Upper lobe of right lung (tissue), 1 donor: Measurements from ENCODE around the gene CDH13. TPM values are rescaled to one million over a fixed set of nuclear protein-coding genes. Genes with fewer than 3 reads are reported as not detected.

Experiments used
- ATAC-seq: fragments of 200-7000 bp; cut with Tn5 transposase; one replicate; pipeline ENCODE4 v1.9.1; 2020; ENCODE audit warnings: mild to moderate bottlenecking, moderate library complexity
- DNase-seq: peaks from one replicate; pipeline ENCODE4 v3.0.0-alpha.2; 2020
- H3K27ac ChIP-seq: fragments of 200-600 bp; one replicate; pipeline ENCODE4 v1.8.0; 2022
- H3K27me3 ChIP-seq: fragments of 200-600 bp; one replicate; pipeline ENCODE4 v1.8.0; 2022; ENCODE audit warnings: mild to moderate bottlenecking
- H3K36me3 ChIP-seq: fragments of 200-600 bp; one replicate; pipeline ENCODE4 v1.8.0; 2022
- H3K4me1 ChIP-seq: fragments of 200-600 bp; one replicate; pipeline ENCODE4 v1.8.0; 2022
- H3K4me3 ChIP-seq: fragments of 200-600 bp; one replicate; pipeline ENCODE4 v1.8.0; 2022; ENCODE audit warnings: mild to moderate bottlenecking
- H3K9me3 ChIP-seq: fragments of 200-600 bp; one replicate; pipeline ENCODE4 v1.8.0; 2022
- CTCF ChIP-seq: fragments of 200-600 bp; IDR thresholded peaks from one replicate; pipeline ENCODE4 v1.8.0; 2022; ENCODE audit warnings: antibody characterized with exemption
- intact Hi-C: fragments of 100-400 bp; cut with DNase I; formaldehyde crosslinking; loops from one replicate; pipeline ENCODE4 v1.11.0; 2022
- total RNA-seq: library from RNA; stranded (reverse); fragmentation: NEBNext Ultra II Directional; extraction: Animal tissue kit (Norgen Biotek cat#: 25700); gene quantifications from one replicate; pipeline ENCODE4 v1.2.1, GENCODE V29; 2021
- donor health status: DM: no; HTN: yes; CAD: no; lungs with severe emphysema.

Gene CDH13
- total RNA-seq, 1 donor from 2014 or later, result 27.2 TPM

GRCh38 chr16:83542491-83542890, 915.7 kb downstream of the CDH13 start:
- no peak for TF ChIP-seq CTCF
- no peaks in the 10 kb centered on the region for H3K27me3 ChIP-seq
- H3K36me3 ChIP-seq, result no peaks in the 10 kb centered on the region
- DNase-seq, result no peak
- H3K9me3 ChIP-seq, result no peaks in the 10 kb centered on the region
- ATAC-seq, result no peak
- no peak overlapping the region for H3K4me3 ChIP-seq
- no peaks in the 10 kb centered on the region for H3K4me1 ChIP-seq
- intact Hi-C loops, result no loop called here
- H3K27ac ChIP-seq, result no peak overlapping the region

- intact Hi-C loops, result no loop called here
- ATAC-seq (no peak), DNase-seq (no peak)
- Histone ChIP-seq H3K4me1 (no peaks in the 10 kb centered on the region), H3K4me3 (no peak overlapping the region), H3K36me3 (no peaks in the 10 kb centered on the region), H3K27me3 (no peaks in the 10 kb centered on the region), H3K9me3 (no peaks in the 10 kb centered on the region), H3K27ac (no peak overlapping the region)
- no peak for TF ChIP-seq CTCF
Observed at GRCh38 chr16:83549316-83550182, 922.8 kb downstream of the CDH13 start.

GRCh38 chr16:83550183-83550569, 923.4 kb downstream of the CDH13 start:
- intact Hi-C loops, result no loop called here
- Histone ChIP-seq H3K27ac (no peak overlapping the region), H3K9me3 (no peaks in the 10 kb centered on the region), H3K36me3 (no peaks in the 10 kb centered on the region), H3K4me1 (no peaks in the 10 kb centered on the region), H3K4me3 (no peak overlapping the region), H3K27me3 (no peaks in the 10 kb centered on the region)
- DNase-seq (no peak), ATAC-seq (no peak)
- no peak for TF ChIP-seq CTCF

- no peak overlapping the region for H3K4me3 ChIP-seq
- intact Hi-C loops, result no loop called here
- TF ChIP-seq CTCF, result no peak
- no peaks in the 10 kb centered on the region for H3K27me3 ChIP-seq
- H3K36me3 ChIP-seq, result no peaks in the 10 kb centered on the region
- no peaks in the 10 kb centered on the region for H3K4me1 ChIP-seq
- ATAC-seq (no peak), DNase-seq (no peak)
- no peaks in the 10 kb centered on the region for H3K9me3 ChIP-seq
- no peak overlapping the region for H3K27ac ChIP-seq
Observed at GRCh38 chr16:83552228-83552627, 925.5 kb downstream of the CDH13 start.

GRCh38 chr16:83552930-83553329, 926.2 kb downstream of the CDH13 start:
- TF ChIP-seq CTCF, result no peak
- H3K4me1 ChIP-seq, result no peaks in the 10 kb centered on the region
- no peaks in the 10 kb centered on the region for H3K9me3 ChIP-seq
- intact Hi-C loops, result no loop called here
- no peaks in the 10 kb centered on the region for H3K27me3 ChIP-seq
- H3K36me3 ChIP-seq, result no peaks in the 10 kb centered on the region
- no peak overlapping the region for H3K4me3 ChIP-seq
- no peak for DNase-seq
- no peak overlapping the region for H3K27ac ChIP-seq
- no peak for ATAC-seq
